ENCODE results near the gene DCLK3.

The DCLK3 gene

GRCh38 chr3:36696799-36697198 is 67.6 kb downstream of the DCLK3 start:
- Histone ChIP-seq H2AFZ (ENCODE audit: low read length) (no peak overlapping the region), H3K4me1 (ENCODE audit: insufficient read depth, low read length, severe bottlenecking) (no peaks in the 10 kb centered on the region), H3K4me2 (ENCODE audit: low read length) (no peak overlapping the region), H4K20me1 (ENCODE audit: insufficient read depth, low read length) (no peaks in the 10 kb centered on the region), H3K36me3 (ENCODE audit: insufficient read depth, low read length) (no peaks in the 10 kb centered on the region), H3F3A (ENCODE audit: insufficient read depth, low read length) (no peaks in the 10 kb centered on the region), H3K27me3 (ENCODE audit: insufficient read depth, low read length) (no peaks in the 10 kb centered on the region), H3K79me2 (ENCODE audit: insufficient read depth, low read length) (no peaks in the 10 kb centered on the region), H3K9me3 (ENCODE audit: low read length) (no peaks in the 10 kb centered on the region), H3K4me3 (ENCODE audit: low read depth, low read length, poor library complexity, severe bottlenecking) (no peak overlapping the region), H3K27ac (ENCODE audit: low read depth, low read length, poor library complexity, severe bottlenecking) (no peak overlapping the region), H3K9me2 (ENCODE audit: low read depth, low read length) (no peaks in the 10 kb centered on the region), H3K9ac (ENCODE audit: low read length) (no peak overlapping the region)
- no peak for TF ChIP-seq CTCF (IDR thresholded peaks at IDR 0.05; ENCODE audit: low read length)
- no peak for TF ChIP-seq EZH2 (IDR thresholded peaks at IDR 0.05; ENCODE audit: borderline replicate concordance, low read length)

GRCh38 chr3:36695769-36696137 is 68.6 kb downstream of the DCLK3 start:
- H3K4me2 ChIP-seq (ENCODE audit: low read length) = no peak overlapping the region
- no peak overlapping the region for H3K4me3 ChIP-seq (ENCODE audit: low read depth, low read length, poor library complexity, severe bottlenecking)
- H3K4me1 ChIP-seq (ENCODE audit: insufficient read depth, low read length, severe bottlenecking) = no peaks in the 10 kb centered on the region
- no peaks in the 10 kb centered on the region for H3K9me2 ChIP-seq (ENCODE audit: low read depth, low read length)
- H4K20me1 ChIP-seq (ENCODE audit: insufficient read depth, low read length) = no peaks in the 10 kb centered on the region
- no peak overlapping the region for H3K27ac ChIP-seq (ENCODE audit: low read depth, low read length, poor library complexity, severe bottlenecking)
- no peaks in the 10 kb centered on the region for H3K27me3 ChIP-seq (ENCODE audit: insufficient read depth, low read length)
- H3K9me3 ChIP-seq (ENCODE audit: low read length) = no peaks in the 10 kb centered on the region
- TF ChIP-seq CTCF (IDR thresholded peaks at IDR 0.05; ENCODE audit: low read length) = no peak
- TF ChIP-seq EZH2 (IDR thresholded peaks at IDR 0.05; ENCODE audit: borderline replicate concordance, low read length) = no peak
- H3K9ac ChIP-seq (ENCODE audit: low read length) = no peak overlapping the region
- H3K79me2 ChIP-seq (ENCODE audit: insufficient read depth, low read length) = no peaks in the 10 kb centered on the region
- no peaks in the 10 kb centered on the region for H3F3A ChIP-seq (ENCODE audit: insufficient read depth, low read length)
- no peaks in the 10 kb centered on the region for H3K36me3 ChIP-seq (ENCODE audit: insufficient read depth, low read length)
- H2AFZ ChIP-seq (ENCODE audit: low read length) = no peak overlapping the region

GRCh38 chr3:36695113-36695768 is 69.1 kb downstream of the DCLK3 start:
- Histone ChIP-seq H3K27ac (ENCODE audit: low read depth, low read length, poor library complexity, severe bottlenecking) (no peak overlapping the region), H3K36me3 (ENCODE audit: insufficient read depth, low read length) (no peaks in the 10 kb centered on the region), H3K9ac (ENCODE audit: low read length) (no peak overlapping the region), H3K4me1 (ENCODE audit: insufficient read depth, low read length, severe bottlenecking) (no peaks in the 10 kb centered on the region), H2AFZ (ENCODE audit: low read length) (no peak overlapping the region), H3K9me2 (ENCODE audit: low read depth, low read length) (no peaks in the 10 kb centered on the region), H3K9me3 (ENCODE audit: low read length) (no peaks in the 10 kb centered on the region), H4K20me1 (ENCODE audit: insufficient read depth, low read length) (no peaks in the 10 kb centered on the region), H3K79me2 (ENCODE audit: insufficient read depth, low read length) (no peaks in the 10 kb centered on the region), H3K4me3 (ENCODE audit: low read depth, low read length, poor library complexity, severe bottlenecking) (no peak overlapping the region), H3K27me3 (ENCODE audit: insufficient read depth, low read length) (no peaks in the 10 kb centered on the region), H3F3A (ENCODE audit: insufficient read depth, low read length) (no peaks in the 10 kb centered on the region), H3K4me2 (ENCODE audit: low read length) (no peak overlapping the region)
- TF ChIP-seq EZH2 (IDR thresholded peaks at IDR 0.05; ENCODE audit: borderline replicate concordance, low read length) (no peak), CTCF (IDR thresholded peaks at IDR 0.05; ENCODE audit: low read length) (no peak)

Measured in OCI-LY1 (cell line).